ENCODE results near the gene BCR. TPM values are rescaled to one million over a fixed set of nuclear protein-coding genes. Genes with fewer than 3 reads are reported as not detected.
A peak's percentile ranks its signal among the peaks of the same experiment; 100 is the strongest.

BCR gene
- total and polyA plus RNA-seq, 2 of the 13 experiments (the other 11 are each of a cell fraction or from before 2014, with no cell fraction given) = 19.9 to 33.6 TPM

- TF ChIP-seq ZFP91 (CRISPR knock-in tag; IDR thresholded peaks at IDR 0.05; ENCODE audit: borderline replicate concordance) = no peak; the same call in 1 of the 2 replicates
- no peak for TF ChIP-seq ARNT (IDR thresholded peaks at IDR 0.05)
- no peak for TF ChIP-seq YEATS2 (CRISPR knock-in tag; IDR thresholded peaks at IDR 0.05; ENCODE audit: borderline replicate concordance)
- no peak for TF ChIP-seq ATF1 (CRISPR knock-in tag; IDR thresholded peaks at IDR 0.05)
- TF ChIP-seq, protein P1, sequence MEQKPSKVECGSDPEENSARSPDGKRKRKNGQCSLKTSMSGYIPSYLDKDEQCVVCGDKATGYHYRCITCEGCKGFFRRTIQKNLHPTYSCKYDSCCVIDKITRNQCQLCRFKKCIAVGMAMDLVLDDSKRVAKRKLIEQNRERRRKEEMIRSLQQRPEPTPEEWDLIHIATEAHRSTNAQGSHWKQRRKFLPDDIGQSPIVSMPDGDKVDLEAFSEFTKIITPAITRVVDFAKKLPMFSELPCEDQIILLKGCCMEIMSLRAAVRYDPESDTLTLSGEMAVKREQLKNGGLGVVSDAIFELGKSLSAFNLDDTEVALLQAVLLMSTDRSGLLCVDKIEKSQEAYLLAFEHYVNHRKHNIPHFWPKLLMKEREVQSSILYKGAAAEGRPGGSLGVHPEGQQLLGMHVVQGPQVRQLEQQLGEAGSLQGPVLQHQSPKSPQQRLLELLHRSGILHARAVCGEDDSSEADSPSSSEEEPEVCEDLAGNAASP (CRISPR knock-in tag; IDR thresholded peaks at IDR 0.05; ENCODE audit: borderline replicate concordance) = no peak
- peak; percentile 47; the same call in 1 of the 2 replicates for TF ChIP-seq HOXA3 (CRISPR knock-in tag; IDR thresholded peaks at IDR 0.05)
- no peak for TF ChIP-seq ZNF7 (CRISPR knock-in tag; IDR thresholded peaks at IDR 0.05)
- TF ChIP-seq ZNF672 (CRISPR knock-in tag; IDR thresholded peaks at IDR 0.05) = no peak
- TF ChIP-seq TBL1XR1 (IDR thresholded peaks at IDR 0.05; ENCODE audit: borderline replicate concordance, low read length, partially characterized antibody) = no peak
- TF ChIP-seq, protein P2, sequence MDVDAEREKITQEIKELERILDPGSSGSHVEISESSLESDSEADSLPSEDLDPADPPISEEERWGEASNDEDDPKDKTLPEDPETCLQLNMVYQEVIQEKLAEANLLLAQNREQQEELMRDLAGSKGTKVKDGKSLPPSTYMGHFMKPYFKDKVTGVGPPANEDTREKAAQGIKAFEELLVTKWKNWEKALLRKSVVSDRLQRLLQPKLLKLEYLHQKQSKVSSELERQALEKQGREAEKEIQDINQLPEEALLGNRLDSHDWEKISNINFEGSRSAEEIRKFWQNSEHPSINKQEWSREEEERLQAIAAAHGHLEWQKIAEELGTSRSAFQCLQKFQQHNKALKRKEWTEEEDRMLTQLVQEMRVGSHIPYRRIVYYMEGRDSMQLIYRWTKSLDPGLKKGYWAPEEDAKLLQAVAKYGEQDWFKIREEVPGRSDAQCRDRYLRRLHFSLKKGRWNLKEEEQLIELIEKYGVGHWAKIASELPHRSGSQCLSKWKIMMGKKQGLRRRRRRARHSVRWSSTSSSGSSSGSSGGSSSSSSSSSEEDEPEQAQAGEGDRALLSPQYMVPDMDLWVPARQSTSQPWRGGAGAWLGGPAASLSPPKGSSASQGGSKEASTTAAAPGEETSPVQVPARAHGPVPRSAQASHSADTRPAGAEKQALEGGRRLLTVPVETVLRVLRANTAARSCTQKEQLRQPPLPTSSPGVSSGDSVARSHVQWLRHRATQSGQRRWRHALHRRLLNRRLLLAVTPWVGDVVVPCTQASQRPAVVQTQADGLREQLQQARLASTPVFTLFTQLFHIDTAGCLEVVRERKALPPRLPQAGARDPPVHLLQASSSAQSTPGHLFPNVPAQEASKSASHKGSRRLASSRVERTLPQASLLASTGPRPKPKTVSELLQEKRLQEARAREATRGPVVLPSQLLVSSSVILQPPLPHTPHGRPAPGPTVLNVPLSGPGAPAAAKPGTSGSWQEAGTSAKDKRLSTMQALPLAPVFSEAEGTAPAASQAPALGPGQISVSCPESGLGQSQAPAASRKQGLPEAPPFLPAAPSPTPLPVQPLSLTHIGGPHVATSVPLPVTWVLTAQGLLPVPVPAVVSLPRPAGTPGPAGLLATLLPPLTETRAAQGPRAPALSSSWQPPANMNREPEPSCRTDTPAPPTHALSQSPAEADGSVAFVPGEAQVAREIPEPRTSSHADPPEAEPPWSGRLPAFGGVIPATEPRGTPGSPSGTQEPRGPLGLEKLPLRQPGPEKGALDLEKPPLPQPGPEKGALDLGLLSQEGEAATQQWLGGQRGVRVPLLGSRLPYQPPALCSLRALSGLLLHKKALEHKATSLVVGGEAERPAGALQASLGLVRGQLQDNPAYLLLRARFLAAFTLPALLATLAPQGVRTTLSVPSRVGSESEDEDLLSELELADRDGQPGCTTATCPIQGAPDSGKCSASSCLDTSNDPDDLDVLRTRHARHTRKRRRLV (CRISPR knock-in tag; IDR thresholded peaks at IDR 0.05) = no peak
- TF ChIP-seq TEAD3 (CRISPR knock-in tag; optimal IDR thresholded peaks at IDR 0.05; ENCODE audit: borderline replicate concordance) = no peak
- no peak for TF ChIP-seq TRIM24 (CRISPR knock-in tag; IDR thresholded peaks at IDR 0.05)
- no peak for TF ChIP-seq NR3C1 (CRISPR knock-in tag; IDR thresholded peaks at IDR 0.05)
- TF ChIP-seq ZNF878 (CRISPR knock-in tag; IDR thresholded peaks at IDR 0.05) = no peak
- TF ChIP-seq CREBL2 (CRISPR knock-in tag; IDR thresholded peaks at IDR 0.05; ENCODE audit: borderline replicate concordance) = no peak
- TF ChIP-seq FIP1L1 (IDR thresholded peaks at IDR 0.05; ENCODE audit: borderline replicate concordance, insufficient read depth, low read depth, low read length) = no peak
- TF ChIP-seq RFXAP (CRISPR knock-in tag; IDR thresholded peaks at IDR 0.05; ENCODE audit: borderline replicate concordance) = no peak
- no peak for TF ChIP-seq ZNF644 (CRISPR knock-in tag; IDR thresholded peaks at IDR 0.05; ENCODE audit: low read depth)
- TF ChIP-seq ATF5 (CRISPR knock-in tag; IDR thresholded peaks at IDR 0.05; ENCODE audit: low read depth) = no peak
- no peak for TF ChIP-seq ZGPAT (CRISPR knock-in tag; IDR thresholded peaks at IDR 0.05)
Observed at GRCh38 chr22:23218867-23219251, 38.5 kb downstream of the BCR start (continued).
